Measurements from ENCODE around the gene GAS2L2. TPM values are rescaled to one million over a fixed set of nuclear protein-coding genes. Genes with fewer than 3 reads are reported as not detected.

The GAS2L2 gene
- total and polyA plus RNA-seq, 2 experiments from 2014 or later = not detected

- DNase-seq (ENCODE audit: low spot score) = no peak
- Histone ChIP-seq H3K4me1 (ENCODE audit: insufficient read depth) (no peaks in the 10 kb centered on the region), H3K9me3 (ENCODE audit: low read depth) (no peaks in the 10 kb centered on the region), H3K79me2 (no peaks in the 10 kb centered on the region), H3K9me2 (replicated peaks; ENCODE audit: insufficient read depth) (no peaks in the 10 kb centered on the region), H3K36me3 (replicated peaks; ENCODE audit: insufficient read depth, low read depth) (no peaks in the 10 kb centered on the region), H3K4me2 (no peak overlapping the region), H3K27me3 (peaks cover 32% of the 10 kb centered on the region), H3K4me3 (no peak overlapping the region), H3K27ac (no peak overlapping the region), H4K20me1 (ENCODE audit: insufficient read depth, poor library complexity, severe bottlenecking) (no peaks in the 10 kb centered on the region), H2AFZ (no peak overlapping the region)
- WGBS (ENCODE audit: low lambda C conversion rate, missing lambda C conversion rate) = 80% methylated on average over 7 of the region's 7 CpGs
- TF ChIP-seq EZH2 (IDR thresholded peaks at IDR 0.05; ENCODE audit: borderline replicate concordance) (no peak), CTCF (IDR thresholded peaks at IDR 0.05; ENCODE audit: poor library complexity) (no peak), EZH2phosphoT487 (IDR thresholded peaks at IDR 0.05; ENCODE audit: low read depth, severe bottlenecking, unreplicated experiment) (no peak)
Measured at GRCh38 chr17:35742896-35743477, 10.1 kb downstream of the GAS2L2 start.

GRCh38 chr17:35742496-35742895, 10.5 kb downstream of the GAS2L2 start:
- TF ChIP-seq EZH2 (IDR thresholded peaks at IDR 0.05; ENCODE audit: borderline replicate concordance) = no peak
- TF ChIP-seq EZH2phosphoT487 (IDR thresholded peaks at IDR 0.05; ENCODE audit: low read depth, severe bottlenecking, unreplicated experiment) = no peak
- no peak for TF ChIP-seq CTCF (IDR thresholded peaks at IDR 0.05; ENCODE audit: poor library complexity)
- Histone ChIP-seq H4K20me1 (ENCODE audit: insufficient read depth, poor library complexity, severe bottlenecking) (no peaks in the 10 kb centered on the region), H3K27me3 (peaks cover 32% of the 10 kb centered on the region), H3K9me3 (ENCODE audit: low read depth) (no peaks in the 10 kb centered on the region), H3K9me2 (replicated peaks; ENCODE audit: insufficient read depth) (no peaks in the 10 kb centered on the region), H3K4me1 (ENCODE audit: insufficient read depth) (no peaks in the 10 kb centered on the region), H3K27ac (no peak overlapping the region), H3K4me2 (no peak overlapping the region), H3K36me3 (replicated peaks; ENCODE audit: insufficient read depth, low read depth) (no peaks in the 10 kb centered on the region), H2AFZ (no peak overlapping the region), H3K79me2 (no peaks in the 10 kb centered on the region), H3K4me3 (no peak overlapping the region)
- DNase-seq (ENCODE audit: low spot score) = no peak
- 85% methylated on average over 7 of the region's 7 CpGs for WGBS (ENCODE audit: low lambda C conversion rate, missing lambda C conversion rate)

- Histone ChIP-seq H4K20me1 (ENCODE audit: insufficient read depth, poor library complexity, severe bottlenecking) (no peaks in the 10 kb centered on the region), H2AFZ (no peak overlapping the region), H3K79me2 (no peaks in the 10 kb centered on the region), H3K27ac (no peak overlapping the region), H3K4me1 (ENCODE audit: insufficient read depth) (no peaks in the 10 kb centered on the region), H3K4me2 (peak overlapping the region; percentile 69), H3K27me3 (peaks cover 32% of the 10 kb centered on the region), H3K4me3 (no peak overlapping the region), H3K36me3 (replicated peaks; ENCODE audit: insufficient read depth, low read depth) (no peaks in the 10 kb centered on the region), H3K9me2 (replicated peaks; ENCODE audit: insufficient read depth) (no peaks in the 10 kb centered on the region), H3K9me3 (ENCODE audit: low read depth) (no peaks in the 10 kb centered on the region)
- TF ChIP-seq EZH2 (IDR thresholded peaks at IDR 0.05; ENCODE audit: borderline replicate concordance) = peak; percentile 28
- no peak for TF ChIP-seq EZH2phosphoT487 (IDR thresholded peaks at IDR 0.05; ENCODE audit: low read depth, severe bottlenecking, unreplicated experiment)
- WGBS (ENCODE audit: low lambda C conversion rate, missing lambda C conversion rate) = 48% methylated on average over 42 of the region's 73 CpGs
- no peak for DNase-seq (ENCODE audit: low spot score)
Measured at GRCh38 chr17:35740997-35741931, 11.8 kb downstream of the GAS2L2 start.

- Histone ChIP-seq H3K27me3 (peaks cover 32% of the 10 kb centered on the region), H3K4me2 (no peak overlapping the region)
- TF ChIP-seq CTCF (IDR thresholded peaks at IDR 0.05; ENCODE audit: poor library complexity) (no peak), EZH2phosphoT487 (IDR thresholded peaks at IDR 0.05; ENCODE audit: low read depth, severe bottlenecking, unreplicated experiment) (no peak), EZH2 (IDR thresholded peaks at IDR 0.05; ENCODE audit: borderline replicate concordance) (no peak)
Measured at GRCh38 chr17:35740216-35740615, 12.8 kb downstream of the GAS2L2 start.

More at GRCh38 chr17:35740216-35740615, 12.8 kb downstream of the GAS2L2 start:
- H3K4me3 ChIP-seq = no peak overlapping the region
- H4K20me1 ChIP-seq (ENCODE audit: insufficient read depth, poor library complexity, severe bottlenecking) = no peaks in the 10 kb centered on the region
- H3K9me2 ChIP-seq (replicated peaks; ENCODE audit: insufficient read depth) = no peaks in the 10 kb centered on the region
- H2AFZ ChIP-seq = no peak overlapping the region
- H3K27ac ChIP-seq = no peak overlapping the region
- no peaks in the 10 kb centered on the region for H3K9me3 ChIP-seq (ENCODE audit: low read depth)
- H3K36me3 ChIP-seq (replicated peaks; ENCODE audit: insufficient read depth, low read depth) = no peaks in the 10 kb centered on the region
- no peaks in the 10 kb centered on the region for H3K79me2 ChIP-seq
- 95% methylated on average over 7 of the region's 7 CpGs for WGBS (ENCODE audit: low lambda C conversion rate, missing lambda C conversion rate)
- H3K4me1 ChIP-seq (ENCODE audit: insufficient read depth) = no peaks in the 10 kb centered on the region
- no peak for DNase-seq (ENCODE audit: low spot score)

All from hepatocyte (in vitro differentiated cells).